Sigmoid colon (tissue), 4 donors: ENCODE measurements around the gene FANCB.

Source experiments
- POLR2AphosphoS5 ChIP-seq, 4 donors: sonication (generic); formaldehyde crosslinking; IDR thresholded peaks; one replicate each; pipeline ENCODE4 v1.6.1; 2017; ENCODE audit warnings: antibody characterized with exemption in 4 of 4
- TF ChIP-seq, protein P1 (sequence below), 4 experiments: fragments of 450-650 bp in 3 of 4; fragments of 200-600 bp in 1 of 4; IDR thresholded peaks; one replicate each; pipeline ENCODE4 v1.5.1; 2016 to 2019; ENCODE audit warnings: antibody characterized with exemption in 4 of 4, mild to moderate bottlenecking in 3 of 4, moderate library complexity in 2 of 4

DNA sequence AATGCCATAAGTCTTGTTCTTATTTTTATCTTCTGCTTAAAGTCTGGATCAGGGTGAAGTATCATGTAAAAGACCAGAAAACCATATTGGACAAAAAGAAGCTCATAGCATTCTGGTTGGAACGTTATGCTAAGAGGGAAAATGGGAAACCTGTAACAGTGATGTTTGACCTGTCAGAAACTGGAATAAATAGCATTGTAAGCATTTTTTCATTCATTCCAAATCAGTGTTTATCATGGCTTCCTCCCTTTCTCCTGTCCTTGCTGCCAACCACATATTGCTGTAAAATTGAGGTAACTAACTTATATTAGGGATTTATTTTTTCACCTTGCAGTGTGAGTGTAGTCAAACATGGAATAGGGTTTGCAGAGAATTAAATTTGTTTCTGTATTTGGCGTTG lies 24.2 kb upstream of the FANCB start:
- TF ChIP-seq POLR2AphosphoS5 (IDR thresholded peaks at IDR 0.05): no peak
- TF ChIP-seq, protein P1, sequence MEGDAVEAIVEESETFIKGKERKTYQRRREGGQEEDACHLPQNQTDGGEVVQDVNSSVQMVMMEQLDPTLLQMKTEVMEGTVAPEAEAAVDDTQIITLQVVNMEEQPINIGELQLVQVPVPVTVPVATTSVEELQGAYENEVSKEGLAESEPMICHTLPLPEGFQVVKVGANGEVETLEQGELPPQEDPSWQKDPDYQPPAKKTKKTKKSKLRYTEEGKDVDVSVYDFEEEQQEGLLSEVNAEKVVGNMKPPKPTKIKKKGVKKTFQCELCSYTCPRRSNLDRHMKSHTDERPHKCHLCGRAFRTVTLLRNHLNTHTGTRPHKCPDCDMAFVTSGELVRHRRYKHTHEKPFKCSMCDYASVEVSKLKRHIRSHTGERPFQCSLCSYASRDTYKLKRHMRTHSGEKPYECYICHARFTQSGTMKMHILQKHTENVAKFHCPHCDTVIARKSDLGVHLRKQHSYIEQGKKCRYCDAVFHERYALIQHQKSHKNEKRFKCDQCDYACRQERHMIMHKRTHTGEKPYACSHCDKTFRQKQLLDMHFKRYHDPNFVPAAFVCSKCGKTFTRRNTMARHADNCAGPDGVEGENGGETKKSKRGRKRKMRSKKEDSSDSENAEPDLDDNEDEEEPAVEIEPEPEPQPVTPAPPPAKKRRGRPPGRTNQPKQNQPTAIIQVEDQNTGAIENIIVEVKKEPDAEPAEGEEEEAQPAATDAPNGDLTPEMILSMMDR (IDR thresholded peaks at IDR 0.05): no peak
